Astrocyte of the spinal cord (primary cell): ENCODE data around the gene ASCL3.
"Not testable (repeated sequence)": the region's sequence is repeated elsewhere in the genome, so short reads cannot be mapped to it uniquely, and the experiment has no call there.

ENCODE experiments used
- DNase-seq: peaks from one replicate; pipeline ENCODE4 v3.0.0; 2011; ENCODE audit warnings: low read depth, low spot score
- H3K4me3 ChIP-seq: 2 replicates; pipeline ENCODE4 v1.5.1; 2011; ENCODE audit warnings: low read depth, mild to moderate bottlenecking, low read length, moderate library complexity
- in situ Hi-C: cut with HindIII; loops from 2 replicates; pipeline ENCODE4 v1.10.0; 2017; ENCODE audit warnings: low sequenced_read_pairs
- TF ChIP-seq, protein P1 (sequence below): IDR thresholded peaks from 2 replicates; pipeline ENCODE4 v1.5.1; 2012; ENCODE audit warnings: low read depth, mild to moderate bottlenecking, low read length, inconsistent platforms

Gene ASCL3

GRCh38 chr11:8980485-8980884 is 37.7 kb upstream of the ASCL3 start:
- DNase-seq, result no peak
- in situ Hi-C loops, result no loop called here
- TF ChIP-seq, protein P1, sequence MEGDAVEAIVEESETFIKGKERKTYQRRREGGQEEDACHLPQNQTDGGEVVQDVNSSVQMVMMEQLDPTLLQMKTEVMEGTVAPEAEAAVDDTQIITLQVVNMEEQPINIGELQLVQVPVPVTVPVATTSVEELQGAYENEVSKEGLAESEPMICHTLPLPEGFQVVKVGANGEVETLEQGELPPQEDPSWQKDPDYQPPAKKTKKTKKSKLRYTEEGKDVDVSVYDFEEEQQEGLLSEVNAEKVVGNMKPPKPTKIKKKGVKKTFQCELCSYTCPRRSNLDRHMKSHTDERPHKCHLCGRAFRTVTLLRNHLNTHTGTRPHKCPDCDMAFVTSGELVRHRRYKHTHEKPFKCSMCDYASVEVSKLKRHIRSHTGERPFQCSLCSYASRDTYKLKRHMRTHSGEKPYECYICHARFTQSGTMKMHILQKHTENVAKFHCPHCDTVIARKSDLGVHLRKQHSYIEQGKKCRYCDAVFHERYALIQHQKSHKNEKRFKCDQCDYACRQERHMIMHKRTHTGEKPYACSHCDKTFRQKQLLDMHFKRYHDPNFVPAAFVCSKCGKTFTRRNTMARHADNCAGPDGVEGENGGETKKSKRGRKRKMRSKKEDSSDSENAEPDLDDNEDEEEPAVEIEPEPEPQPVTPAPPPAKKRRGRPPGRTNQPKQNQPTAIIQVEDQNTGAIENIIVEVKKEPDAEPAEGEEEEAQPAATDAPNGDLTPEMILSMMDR, result no peak
- H3K4me3 ChIP-seq, result no peak overlapping the region

DNA sequence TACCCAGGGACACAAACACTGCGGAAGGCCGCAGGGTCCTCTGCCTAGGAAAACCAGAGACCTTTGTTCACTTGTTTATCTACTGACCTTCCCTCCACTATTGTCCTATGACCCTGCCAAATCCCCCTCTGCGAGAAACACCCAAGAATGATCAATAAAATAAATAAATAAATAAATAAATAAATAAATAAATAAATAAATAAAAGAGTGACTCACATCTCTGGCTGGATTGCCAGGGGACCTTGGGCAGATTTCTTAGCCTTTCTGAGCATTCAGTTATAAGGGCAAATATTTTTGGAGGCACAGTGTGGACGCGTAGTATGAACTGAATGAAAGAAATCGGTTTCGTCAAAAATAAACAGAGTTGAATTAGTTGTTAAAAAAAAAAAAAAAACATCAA is 36.5 kb upstream of the ASCL3 start:
- in situ Hi-C loops, result not testable (repeated sequence)

DNA sequence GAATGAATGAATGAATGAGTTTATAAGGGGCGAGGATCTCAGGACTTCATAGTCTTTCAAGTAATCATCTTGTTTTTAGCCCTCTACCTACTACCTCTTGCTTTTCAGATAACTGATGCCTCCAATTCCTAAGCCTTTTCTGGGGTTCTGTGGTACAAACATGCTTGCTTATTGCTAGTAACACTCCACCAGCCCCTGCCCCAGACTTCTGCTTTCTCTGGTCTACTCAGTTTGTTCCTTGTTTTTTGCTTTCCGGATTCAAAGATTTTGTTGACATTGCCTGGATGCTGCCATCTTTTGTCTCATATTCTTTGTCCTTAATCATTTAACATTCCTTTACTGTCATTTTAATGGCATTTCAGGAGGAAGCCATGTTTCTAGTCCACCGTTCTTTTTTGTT is 30.3 kb upstream of the ASCL3 start:
- H3K4me3 ChIP-seq, result no peak overlapping the region
- TF ChIP-seq, protein P1, result no peak
- in situ Hi-C loops, result no loop called here
- DNase-seq, result no peak

More for the DNA sequence above, 36.5 kb upstream of the ASCL3 start:
- H3K4me3 ChIP-seq, DNase-seq: not testable (repeated sequence)

DNA sequence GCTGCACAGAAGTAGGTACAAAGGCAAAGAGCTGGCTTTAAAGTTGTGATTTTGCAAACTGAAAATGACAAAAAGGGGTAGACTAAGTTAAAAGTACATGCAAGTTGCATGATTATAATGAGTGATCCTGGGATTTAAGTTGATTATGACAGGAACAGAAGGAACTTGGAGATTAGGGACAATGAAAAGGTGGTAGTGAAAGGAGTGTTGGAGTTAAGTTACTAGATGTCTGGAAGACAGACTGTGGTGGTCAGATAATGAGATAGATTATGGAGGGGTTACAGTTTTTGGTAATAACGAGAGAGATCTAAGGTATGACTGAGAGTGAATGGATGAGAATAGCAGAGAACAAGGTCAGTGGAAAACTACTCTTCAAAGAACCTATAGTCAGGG is 29.1 kb upstream of the ASCL3 start:
- TF ChIP-seq, protein P1, result no peak
- DNase-seq, result no peak

DNA sequence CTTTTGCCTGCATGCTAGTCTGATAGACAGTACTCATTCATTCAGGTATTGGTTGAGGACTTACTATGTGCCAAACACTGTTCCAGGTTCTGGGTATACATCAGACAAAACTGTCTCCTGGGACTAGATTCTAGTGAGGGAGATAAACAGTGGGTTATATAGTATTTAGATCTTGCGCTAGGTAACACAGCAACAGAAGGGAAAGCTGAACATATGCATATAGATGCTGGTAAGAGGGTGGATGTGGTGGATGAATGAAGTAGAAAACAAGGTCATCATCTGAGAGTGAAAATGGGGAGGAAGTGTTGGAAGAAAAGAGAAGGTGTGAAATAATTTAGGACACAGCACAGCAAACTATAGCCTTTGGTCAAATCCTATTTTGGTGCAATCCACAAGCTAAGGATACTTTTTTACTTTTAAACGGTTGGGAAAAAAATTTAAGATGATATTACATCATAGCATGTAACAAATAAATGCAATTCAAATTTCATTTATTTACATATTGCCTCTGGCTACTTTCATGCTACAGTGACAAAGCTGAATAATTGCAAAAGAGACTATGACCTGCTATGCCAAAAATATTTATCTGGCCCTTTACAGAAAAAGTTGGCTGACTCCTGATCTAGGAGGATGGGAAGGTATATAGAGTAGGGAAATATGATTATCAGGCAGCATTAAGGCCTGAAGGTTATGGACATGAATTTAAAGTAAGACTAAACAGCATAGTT is 28.5 kb upstream of the ASCL3 start:
- DNase-seq, result no peak
- in situ Hi-C loops, result no loop called here
- H3K4me3 ChIP-seq, result no peak overlapping the region
- TF ChIP-seq, protein P1, result no peak

More for the DNA sequence above, 29.1 kb upstream of the ASCL3 start:
- in situ Hi-C loops, result no loop called here
- H3K4me3 ChIP-seq, result no peak overlapping the region

DNA sequence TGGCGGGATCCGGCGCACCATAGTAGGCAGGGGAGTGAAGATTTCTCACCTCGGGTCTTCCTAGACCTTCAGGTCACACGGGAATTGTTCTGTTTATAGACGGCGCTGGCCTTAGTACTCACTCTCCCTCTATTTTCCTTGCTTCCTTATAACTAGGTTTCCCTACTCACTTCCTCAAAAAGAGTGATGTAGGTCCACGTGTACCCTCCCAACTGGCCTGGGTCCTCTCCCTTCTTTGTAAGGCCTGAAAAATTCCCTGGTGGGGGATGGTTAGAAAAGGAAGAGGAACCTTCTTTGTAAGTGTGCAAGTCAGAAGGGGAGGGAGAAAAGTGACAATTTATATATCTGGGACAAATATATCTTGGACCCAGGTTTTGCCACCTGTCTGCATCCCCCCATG is 24.4 kb upstream of the ASCL3 start:
- H3K4me3 ChIP-seq, result no peak overlapping the region
- TF ChIP-seq, protein P1, result no peak
- in situ Hi-C loops, result no loop called here
- no peak for DNase-seq
